Activated CD4-positive, alpha-beta T cell treated with anti-CD3 and anti-CD28 coated beads, Interleukin-2, amount 10 ng/mL, durations not matched to agents 24 days and 14 days (primary cell): ENCODE data around the gene ASMTL. TPM values are rescaled to one million over a fixed set of nuclear protein-coding genes. Genes with fewer than 3 reads are reported as not detected.
A peak's percentile ranks its signal among the peaks of the same experiment; 100 is the strongest.
"Not testable (repeated sequence)": the region's sequence is repeated elsewhere in the genome, so short reads cannot be mapped to it uniquely, and the experiment has no call there.

ENCODE experiments used
- DNase-seq: peaks from one replicate; pipeline ENCODE4 v3.0.0; 2022
- H3K27ac Mint-ChIP-seq: one replicate; pipeline ENCODE4 v1.8.0; 2022; ENCODE audit warnings: mild to moderate bottlenecking, mixed read lengths
- H3K27me3 Mint-ChIP-seq: one replicate; pipeline ENCODE4 v1.8.0; 2022; ENCODE audit warnings: mixed read lengths
- H3K36me3 Mint-ChIP-seq: one replicate; pipeline ENCODE4 v1.8.0; 2022; ENCODE audit warnings: low read depth, mild to moderate bottlenecking, mixed read lengths
- H3K4me1 Mint-ChIP-seq: one replicate; pipeline ENCODE4 v1.8.0; 2021; ENCODE audit warnings: mixed read lengths
- H3K4me3 Mint-ChIP-seq: one replicate; pipeline ENCODE4 v1.8.0; 2022; ENCODE audit warnings: mild to moderate bottlenecking, moderate library complexity, mixed read lengths
- H3K9me3 Mint-ChIP-seq: one replicate; pipeline ENCODE4 v1.8.0; 2021; ENCODE audit warnings: mixed read lengths
- intact Hi-C: fragments of 100-400 bp; cut with micrococcal nuclease; formaldehyde crosslinking; loops from one replicate; pipeline ENCODE4 v1.15.1; 2023
- total RNA-seq: library from RNA; stranded (reverse); gene quantifications from 2 replicates; pipeline ENCODE4 v1.2.3, GENCODE V29; 2022

Gene ASMTL
- total RNA-seq, 1 donor from 2014 or later = 44.5 TPM

DNA sequence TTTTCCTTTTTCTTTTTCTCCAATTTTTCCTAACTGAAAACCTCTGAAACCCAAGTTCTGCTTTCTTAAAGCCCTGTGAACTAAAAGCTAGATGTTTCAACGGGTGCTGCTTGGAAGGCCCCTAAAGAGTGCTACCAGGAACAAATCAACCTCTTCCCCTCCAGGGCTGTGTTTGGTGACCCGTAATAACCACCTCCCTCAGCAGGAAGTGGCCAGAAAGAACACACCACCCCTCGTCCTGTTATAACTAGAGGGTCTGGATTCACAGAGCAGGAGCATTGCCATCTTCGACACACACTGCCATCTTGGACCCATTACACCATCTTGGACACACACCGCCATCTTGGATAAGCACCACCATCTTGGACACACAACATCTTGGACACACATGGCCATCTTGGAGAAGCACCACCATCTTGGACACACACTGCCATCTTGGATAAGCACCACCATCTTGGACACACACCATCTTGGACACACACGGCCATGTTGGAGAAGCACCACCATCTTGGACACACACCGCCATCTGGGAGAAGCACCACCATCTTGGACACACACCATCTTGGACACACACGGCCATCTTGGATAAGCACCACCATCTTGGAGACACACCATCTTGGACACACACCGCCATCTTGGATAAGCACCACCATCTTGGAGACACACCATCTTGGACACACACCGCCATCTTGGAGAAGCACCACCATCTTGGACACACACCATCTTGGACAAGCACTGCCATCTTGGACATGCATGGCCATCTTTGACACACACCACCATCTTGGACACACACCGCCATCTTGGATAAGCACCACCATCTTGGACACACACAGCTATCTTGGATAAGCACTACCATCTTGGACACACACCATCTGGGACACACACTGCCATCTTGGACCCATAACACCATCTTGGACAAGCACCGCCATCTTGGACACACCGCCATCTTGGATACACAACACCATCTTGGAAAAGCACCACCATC lies 5.4 kb downstream of the ASMTL start:
- H3K4me3 Mint-ChIP-seq, H3K4me1 Mint-ChIP-seq, intact Hi-C loops, H3K27me3 Mint-ChIP-seq, H3K27ac Mint-ChIP-seq: not testable (repeated sequence)
- Mint-ChIP-seq H3K36me3 (peaks cover 75% of the 10 kb centered on the region), H3K9me3 (peaks cover 49% of the 10 kb centered on the region)
- peak; percentile 66 for DNase-seq

DNA sequence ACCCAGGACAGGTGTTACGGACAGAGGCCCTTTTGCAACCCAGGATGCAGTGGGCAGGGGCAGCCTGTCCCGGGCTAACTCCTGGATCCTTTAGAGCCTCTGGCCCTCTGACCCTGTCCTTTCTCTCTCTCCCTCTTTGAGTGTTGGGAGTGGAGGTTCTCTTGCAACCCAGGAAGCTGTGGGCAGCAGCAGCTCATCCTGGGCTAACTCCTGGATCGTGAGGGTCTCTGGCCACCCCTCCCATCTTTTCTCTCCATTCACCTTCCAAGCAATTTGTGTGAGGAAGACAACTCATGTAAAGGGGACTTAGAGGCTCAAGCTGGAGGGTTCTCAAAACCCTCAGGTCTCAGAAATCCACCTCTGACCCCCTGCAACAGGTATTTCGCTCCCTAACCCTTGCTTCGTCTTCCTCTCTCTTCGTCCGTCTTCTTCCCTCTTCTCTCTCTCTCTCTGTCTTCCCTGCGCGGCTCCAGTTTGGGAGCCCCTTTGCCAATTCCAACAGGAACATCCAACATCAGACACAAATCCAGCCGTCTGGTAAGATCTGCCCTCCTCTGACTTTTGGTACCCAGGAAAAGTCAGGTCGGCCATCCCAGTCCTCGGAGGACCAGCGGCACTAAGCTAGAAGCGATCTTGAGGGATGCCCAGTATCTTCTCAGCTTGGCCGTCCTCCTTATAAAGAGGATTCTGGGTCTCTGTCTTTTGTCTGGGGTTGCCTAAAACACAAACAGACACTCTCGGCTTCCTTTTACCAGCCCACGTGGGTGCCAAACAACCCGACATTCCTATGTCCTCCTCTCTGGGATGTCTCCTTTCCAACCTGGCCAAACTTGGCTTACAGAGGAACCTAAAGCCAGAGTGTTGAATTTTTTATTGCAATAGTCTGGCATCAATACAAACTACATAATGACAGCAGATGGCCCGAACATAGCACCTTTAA lies 7.9 kb downstream of the ASMTL start:
- DNase-seq = peak; percentile 53
- H3K27ac Mint-ChIP-seq = no peak overlapping the region
- H3K4me1 Mint-ChIP-seq = peaks cover 4% of the 10 kb centered on the region
- H3K36me3 Mint-ChIP-seq = peaks cover 80% of the 10 kb centered on the region
- H3K4me3 Mint-ChIP-seq = no peak overlapping the region
- H3K9me3 Mint-ChIP-seq = peaks cover 46% of the 10 kb centered on the region
- intact Hi-C loops = no loop called here
- H3K27me3 Mint-ChIP-seq = no peaks in the 10 kb centered on the region

DNA sequence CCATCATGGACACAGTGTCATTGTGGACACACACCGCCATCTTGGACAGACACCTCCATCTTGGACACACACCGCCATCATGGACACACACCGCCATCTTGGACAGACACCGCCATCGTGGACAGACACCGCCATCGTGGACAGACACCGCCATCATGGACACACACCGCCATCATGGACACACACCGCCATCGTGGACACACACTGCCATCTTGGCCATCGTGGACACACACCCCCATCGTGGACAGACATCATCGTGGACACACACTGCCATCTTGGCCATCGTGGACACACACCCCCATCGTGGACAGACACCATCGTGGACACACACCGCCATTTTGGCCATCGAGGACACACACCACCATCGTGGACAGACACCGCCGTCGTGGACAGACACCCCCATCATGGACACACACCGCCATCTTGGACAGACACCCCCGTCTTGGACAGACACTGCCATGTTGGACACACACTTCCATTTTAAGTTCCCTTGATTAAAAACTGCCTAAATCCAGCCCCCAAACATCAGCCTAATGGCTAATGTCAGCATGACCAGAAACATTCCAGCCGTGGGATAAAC lies 9.1 kb downstream of the ASMTL start:
- H3K36me3 Mint-ChIP-seq = peaks cover 77% of the 10 kb centered on the region
- DNase-seq = peak; percentile 51
- no peaks in the 10 kb centered on the region for H3K27me3 Mint-ChIP-seq
- no peak overlapping the region for H3K27ac Mint-ChIP-seq
- intact Hi-C loops = no loop called here
- no peak overlapping the region for H3K4me3 Mint-ChIP-seq
- H3K9me3 Mint-ChIP-seq = peaks cover 33% of the 10 kb centered on the region
- H3K4me1 Mint-ChIP-seq = no peaks in the 10 kb centered on the region

DNA sequence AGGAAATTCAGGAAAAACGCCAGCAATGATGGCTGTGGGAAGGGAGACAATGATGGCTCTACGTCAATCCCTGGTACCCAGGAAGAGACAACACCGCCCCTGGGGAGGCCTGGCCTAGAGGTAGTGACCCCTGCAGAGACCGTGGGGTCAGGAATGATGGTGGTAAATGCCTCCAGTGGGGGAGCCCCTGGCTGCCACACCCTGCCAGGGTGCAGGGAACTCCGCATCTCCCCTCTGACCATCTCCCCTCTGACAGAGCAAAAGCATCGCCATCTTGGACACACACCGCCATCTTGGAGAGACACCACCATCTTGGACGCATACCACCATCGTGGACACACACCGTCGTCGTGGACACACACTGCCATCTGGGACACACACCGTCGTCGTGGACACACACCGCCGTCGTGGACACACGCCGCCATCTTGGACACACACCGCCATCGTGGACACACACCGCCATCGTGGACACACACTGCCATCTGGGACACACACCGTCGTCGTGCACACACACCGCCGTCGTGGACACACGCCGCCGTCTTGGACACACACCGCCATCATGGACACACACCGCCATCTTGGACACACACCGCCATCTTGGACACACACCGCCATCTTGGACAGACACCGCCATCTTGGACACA lies 9.9 kb downstream of the ASMTL start:
- DNase-seq = no peak

DNA sequence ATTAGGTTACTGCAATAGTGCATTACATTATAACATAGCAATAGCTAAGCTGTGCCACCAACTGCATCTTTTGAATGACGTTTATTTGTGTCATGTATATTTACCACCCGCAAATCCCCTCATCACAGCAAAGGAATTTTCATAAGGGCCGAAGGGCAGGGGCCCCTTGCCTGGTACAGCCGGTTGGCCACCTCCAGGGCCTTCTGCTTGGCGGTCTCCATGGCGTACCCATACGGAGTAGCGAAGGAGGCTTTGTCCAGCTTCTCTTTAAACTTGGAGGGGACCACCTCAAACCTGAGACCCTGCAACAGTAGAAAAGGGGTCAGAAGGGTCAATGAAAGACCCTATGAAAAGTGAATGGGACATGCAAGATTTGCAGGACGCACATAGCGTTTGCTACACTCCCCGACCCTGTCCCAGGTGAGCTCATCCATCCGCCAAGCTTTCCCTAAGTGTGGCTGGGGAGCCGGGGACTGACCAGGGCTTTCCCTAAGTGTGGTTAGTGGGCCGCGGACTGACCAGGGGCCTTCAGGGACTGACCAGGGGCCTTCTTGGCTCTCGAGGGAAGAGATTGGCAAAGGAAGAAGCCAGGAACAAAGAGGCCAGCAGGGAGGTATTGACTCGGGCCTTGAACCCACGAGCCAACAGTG lies 10.6 kb downstream of the ASMTL start:
- Mint-ChIP-seq H3K4me1 (no peaks in the 10 kb centered on the region), H3K9me3 (peaks cover 21% of the 10 kb centered on the region), H3K27ac (no peak overlapping the region), H3K36me3 (peaks cover 77% of the 10 kb centered on the region), H3K4me3 (no peak overlapping the region), H3K27me3 (no peaks in the 10 kb centered on the region)
- intact Hi-C loops = no loop called here
- DNase-seq = peak; percentile 51

More for the DNA sequence above, 9.9 kb downstream of the ASMTL start:
- H3K36me3 Mint-ChIP-seq = peaks cover 77% of the 10 kb centered on the region
- no peaks in the 10 kb centered on the region for H3K27me3 Mint-ChIP-seq
- peaks cover 26% of the 10 kb centered on the region for H3K9me3 Mint-ChIP-seq
- intact Hi-C loops = no loop called here
- no peak overlapping the region for H3K27ac Mint-ChIP-seq
- H3K4me3 Mint-ChIP-seq = no peak overlapping the region
- no peaks in the 10 kb centered on the region for H3K4me1 Mint-ChIP-seq

DNA sequence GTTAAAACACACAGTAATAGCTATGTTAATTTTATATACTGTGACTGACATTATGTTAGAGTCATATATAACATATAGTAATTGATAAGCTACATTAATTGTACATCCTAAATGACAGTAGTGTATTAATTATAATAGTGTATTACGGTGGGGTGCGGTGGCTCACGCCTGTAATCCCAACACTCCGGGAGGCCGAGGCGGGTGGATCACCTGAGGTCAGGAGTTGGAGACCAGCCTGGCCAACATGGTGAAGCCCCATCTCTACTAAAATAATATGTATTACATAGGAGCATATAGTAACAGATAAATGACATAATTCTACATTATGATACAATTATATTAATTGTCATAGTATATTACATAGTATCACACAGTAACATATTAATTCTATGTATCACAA lies 12.2 kb downstream of the ASMTL start:
- H3K4me1 Mint-ChIP-seq = no peaks in the 10 kb centered on the region
- no peak overlapping the region for H3K27ac Mint-ChIP-seq
- intact Hi-C loops = no loop called here
- peaks cover 16% of the 10 kb centered on the region for H3K9me3 Mint-ChIP-seq
- H3K27me3 Mint-ChIP-seq = no peaks in the 10 kb centered on the region
- no peak overlapping the region for H3K4me3 Mint-ChIP-seq
- peaks cover 75% of the 10 kb centered on the region for H3K36me3 Mint-ChIP-seq
- peak; percentile 34 for DNase-seq

DNA sequence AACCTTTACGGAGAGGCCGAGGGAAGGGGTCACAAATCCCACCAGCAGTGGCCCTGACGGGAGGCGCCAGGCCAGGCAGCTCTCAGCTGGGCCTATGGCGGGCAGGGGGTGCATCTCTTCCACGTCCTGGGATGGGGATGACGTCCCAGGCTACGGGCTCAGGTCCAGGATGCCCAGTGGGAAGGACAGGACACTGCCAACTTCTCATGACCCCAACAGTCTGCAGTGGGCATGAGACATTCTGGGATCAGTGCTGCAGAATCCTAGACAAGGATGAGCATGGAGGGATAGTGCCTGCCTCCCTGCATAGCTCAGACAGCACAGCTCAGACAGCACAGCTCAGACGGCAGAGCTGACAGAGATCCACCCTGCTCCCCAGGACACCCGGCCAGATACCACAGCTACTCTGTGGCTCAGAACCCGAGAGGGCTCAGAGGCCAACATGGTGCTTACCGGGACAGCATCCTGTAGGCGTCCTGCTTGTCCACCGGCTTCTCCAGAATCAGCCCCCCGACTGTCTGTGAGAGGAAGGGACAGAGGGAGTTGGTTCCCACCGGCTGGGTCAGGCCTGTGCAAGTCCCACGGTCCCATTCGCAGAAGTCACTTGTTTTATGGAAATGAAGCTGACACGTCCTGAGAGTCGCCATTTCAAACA lies 17.3 kb downstream of the ASMTL start:
- Mint-ChIP-seq H3K4me3 (no peak overlapping the region), H3K27ac (no peak overlapping the region), H3K9me3 (peaks cover 4% of the 10 kb centered on the region), H3K36me3 (peaks cover 53% of the 10 kb centered on the region), H3K4me1 (no peaks in the 10 kb centered on the region), H3K27me3 (no peaks in the 10 kb centered on the region)
- DNase-seq = peak; percentile 55
- intact Hi-C loops = no loop called here

DNA sequence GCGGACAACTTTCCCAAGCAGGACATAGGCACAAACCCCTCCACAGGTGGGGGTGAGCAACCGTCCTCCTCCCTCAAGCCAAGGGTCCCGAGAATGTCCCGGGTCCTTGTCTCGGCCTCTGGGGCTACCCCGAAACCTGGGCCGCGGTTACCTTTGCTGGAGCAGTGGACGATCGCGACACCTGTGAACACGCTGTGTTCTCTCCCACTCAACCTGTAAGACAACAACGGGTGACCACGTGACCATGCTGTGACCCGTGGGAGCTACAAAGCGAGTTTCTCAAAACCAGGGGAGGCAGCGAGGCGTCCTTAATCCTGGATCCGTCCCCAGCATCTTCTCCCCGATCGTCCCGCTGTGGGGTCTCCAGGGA lies 17.9 kb downstream of the ASMTL start:
- H3K27me3 Mint-ChIP-seq = no peaks in the 10 kb centered on the region
- no peak overlapping the region for H3K27ac Mint-ChIP-seq
- H3K36me3 Mint-ChIP-seq = peaks cover 52% of the 10 kb centered on the region
- no peaks in the 10 kb centered on the region for H3K4me1 Mint-ChIP-seq
- peaks cover 4% of the 10 kb centered on the region for H3K9me3 Mint-ChIP-seq
- no peak overlapping the region for H3K4me3 Mint-ChIP-seq
- peak; percentile 53 for DNase-seq
- intact Hi-C loops = no loop called here

DNA sequence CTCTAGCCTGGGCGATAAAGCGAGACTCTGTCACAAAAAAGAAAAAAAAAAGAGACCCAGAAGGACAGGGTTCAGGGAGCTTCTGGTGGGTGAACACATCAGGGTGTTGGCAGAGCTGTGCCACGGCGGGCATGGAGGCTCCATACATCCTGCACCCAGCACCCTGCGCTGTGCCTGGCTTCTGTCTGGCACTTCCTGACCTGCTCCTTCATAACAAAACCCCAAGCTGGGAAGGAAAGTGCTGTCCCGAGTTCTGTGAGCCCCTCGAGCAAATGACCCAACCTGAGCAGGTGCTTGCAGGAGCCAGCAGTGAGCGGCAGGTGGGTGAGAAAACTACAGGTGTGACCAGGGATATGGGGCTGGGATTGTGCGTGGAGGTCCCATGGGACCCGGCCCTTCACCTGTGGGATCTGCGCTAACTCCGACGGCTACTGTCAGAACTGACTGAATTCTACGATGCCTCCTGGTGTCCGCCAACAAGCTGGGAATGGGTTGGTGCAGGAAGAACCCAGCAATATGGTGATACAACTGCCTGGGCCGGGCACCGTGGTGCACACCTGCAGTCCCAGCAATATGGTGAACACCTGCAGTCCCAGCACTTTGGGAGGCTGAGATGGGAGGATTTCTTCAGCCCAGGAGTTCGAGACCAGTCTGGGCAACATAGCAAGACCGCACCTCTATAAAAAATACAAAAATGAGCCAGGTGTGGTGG lies 18.9 kb downstream of the ASMTL start:
- DNase-seq = peak; percentile 54
- Mint-ChIP-seq H3K36me3 (peaks cover 45% of the 10 kb centered on the region), H3K9me3 (peaks cover 4% of the 10 kb centered on the region), H3K27ac (no peak overlapping the region), H3K4me3 (no peak overlapping the region), H3K27me3 (no peaks in the 10 kb centered on the region), H3K4me1 (no peaks in the 10 kb centered on the region)
- intact Hi-C loops = no loop called here

DNA sequence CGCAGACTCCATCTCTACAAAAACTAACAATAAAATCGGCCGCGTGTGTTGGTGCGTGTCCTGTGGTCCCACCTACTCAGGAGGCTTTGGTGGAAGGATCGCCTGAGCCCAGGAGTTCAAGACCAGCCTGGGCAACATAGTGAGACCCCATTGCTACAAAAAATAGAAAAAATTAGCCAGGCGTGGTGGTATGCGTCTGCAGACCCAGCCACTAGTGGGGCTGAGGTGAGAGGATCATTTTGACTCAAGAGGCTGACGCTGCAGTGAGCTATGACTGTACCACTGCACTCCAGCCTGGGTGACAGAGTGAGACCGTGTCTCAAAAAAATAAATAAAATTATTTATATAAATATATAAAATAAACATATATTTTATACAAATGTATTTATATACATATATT lies 22.3 kb downstream of the ASMTL start:
- no peak for DNase-seq
- Mint-ChIP-seq H3K4me3 (no peak overlapping the region), H3K4me1 (no peaks in the 10 kb centered on the region), H3K36me3 (peaks cover 38% of the 10 kb centered on the region), H3K9me3 (no peaks in the 10 kb centered on the region), H3K27me3 (no peaks in the 10 kb centered on the region), H3K27ac (no peak overlapping the region)
- intact Hi-C loops = no loop called here

DNA sequence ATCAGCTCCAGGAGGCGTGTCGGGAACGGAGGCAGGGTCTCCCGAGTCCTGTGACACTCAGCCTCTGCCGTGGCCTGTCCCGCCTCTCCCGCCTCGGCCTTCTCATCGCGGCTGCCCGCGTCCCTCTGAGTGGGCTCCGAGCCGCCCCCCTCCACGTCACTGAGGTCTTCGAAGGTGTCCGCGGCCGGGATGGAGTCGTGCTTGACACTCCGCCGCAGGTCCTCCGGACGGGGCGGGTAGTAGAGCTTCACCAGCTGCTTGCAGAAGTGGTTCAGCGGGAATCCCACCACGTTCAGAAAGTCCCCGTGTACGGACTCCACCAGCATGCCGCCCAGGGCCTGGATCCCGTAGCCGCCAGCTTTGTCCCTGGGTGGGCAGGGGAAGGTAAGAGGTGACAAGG lies 25.0 kb downstream of the ASMTL start:
- Mint-ChIP-seq H3K4me1 (no peaks in the 10 kb centered on the region), H3K27ac (no peak overlapping the region), H3K9me3 (peaks cover 21% of the 10 kb centered on the region), H3K36me3 (peaks cover 56% of the 10 kb centered on the region), H3K27me3 (no peaks in the 10 kb centered on the region), H3K4me3 (no peak overlapping the region)
- DNase-seq = no peak
- intact Hi-C loops = no loop called here

DNA sequence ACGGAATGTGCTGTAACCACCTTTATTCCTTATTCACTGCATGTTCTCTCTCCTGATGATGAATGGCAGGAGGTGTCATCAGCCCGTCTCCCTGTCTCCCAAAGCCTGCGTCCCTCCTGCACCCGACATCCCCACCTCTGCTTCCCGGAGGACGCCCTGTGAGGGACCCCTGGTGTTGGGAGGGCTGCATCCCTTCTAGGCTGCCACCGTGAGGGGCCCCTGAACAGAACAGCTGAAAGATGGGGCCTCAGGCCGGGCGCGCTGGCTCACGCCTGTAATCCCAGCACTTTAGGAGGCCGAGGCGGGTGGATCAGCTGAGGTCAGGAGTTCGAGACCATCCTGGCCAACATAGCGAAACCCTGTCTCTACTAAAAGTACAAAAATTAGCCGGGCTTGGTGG lies 26.4 kb downstream of the ASMTL start:
- peaks cover 67% of the 10 kb centered on the region for H3K36me3 Mint-ChIP-seq
- H3K4me3 Mint-ChIP-seq, intact Hi-C loops, H3K4me1 Mint-ChIP-seq, DNase-seq, H3K27me3 Mint-ChIP-seq, H3K27ac Mint-ChIP-seq: not testable (repeated sequence)
- H3K9me3 Mint-ChIP-seq = peaks cover 25% of the 10 kb centered on the region
